Measurements from ENCODE around the gene TCL1B. TPM values are rescaled to one million over a fixed set of nuclear protein-coding genes. Genes with fewer than 3 reads are reported as not detected.
"Not testable (repeated sequence)": the region's sequence is repeated elsewhere in the genome, so short reads cannot be mapped to it uniquely, and the experiment has no call there.

TCL1B gene
- total and polyA plus RNA-seq, 2 donors (not counting 3 experiments of a cell fraction or from before 2014, with no cell fraction given): not detected

- no peaks in the 10 kb centered on the region for H3K9me1 ChIP-seq (replicated peaks; ENCODE audit: control insufficient read depth, extremely low read depth, insufficient read depth, low read length)
- TF ChIP-seq GATA2 (IDR thresholded peaks at IDR 0.05; ENCODE audit: insufficient read depth, insufficient read length, low read depth, low read length) (no peak), JUN (IDR thresholded peaks at IDR 0.05; ENCODE audit: borderline replicate concordance, insufficient read depth, insufficient read length, low read depth) (no peak), POLR2AphosphoS5 (IDR thresholded peaks at IDR 0.05; ENCODE audit: insufficient read depth, low read depth, low read length) (no peak), EZH2 (IDR thresholded peaks at IDR 0.05; ENCODE audit: borderline replicate concordance, low read depth, low read length, severe bottlenecking) (no peak), FOS (IDR thresholded peaks at IDR 0.05; ENCODE audit: borderline replicate concordance, insufficient read depth, low read length) (no peak), MYC (IDR thresholded peaks at IDR 0.05; ENCODE audit: low read depth, low read length) (no peak), CTCF (IDR thresholded peaks at IDR 0.05; ENCODE audit: extremely low read depth in 1 of 2, insufficient read depth in 1 of 2, low read depth in 1 of 2, low read length in 2 of 2) (no peak), POLR2A (IDR thresholded peaks at IDR 0.05; ENCODE audit: low read depth, low read length) (no peak), MAX (IDR thresholded peaks at IDR 0.05; ENCODE audit: insufficient read depth, insufficient read length) (no peak)
- H3K4me1 ChIP-seq (ENCODE audit: control insufficient read depth, extremely low read depth, insufficient read depth, low read length): no peaks in the 10 kb centered on the region
- DNase-seq (ENCODE audit: low read depth, low spot score) (no peak), FAIRE-seq (no peak)
- dilution Hi-C loops (cut with MboI; ENCODE audit: extremely low pct_ligation_motif_present, low sequenced_read_pairs) (no loop called here), intact Hi-C loops (cut with micrococcal nuclease) (no loop called here)
- H2AFZ ChIP-seq (ENCODE audit: low read depth, low read length): no peak overlapping the region
- ChIA-PET CTCF (no interaction called here), POLR2A (no interaction called here)
- no peak overlapping the region for H3K27ac ChIP-seq (ENCODE audit: insufficient read depth, low read depth, low read length)
- H3K9me3 ChIP-seq (replicated peaks; ENCODE audit: control insufficient read depth, insufficient read depth, low read length): no peaks in the 10 kb centered on the region
- no peaks in the 10 kb centered on the region for H3K79me2 ChIP-seq (ENCODE audit: control insufficient read depth, insufficient read depth, low read length)
- no peak overlapping the region for H3K9ac ChIP-seq (replicated peaks; ENCODE audit: extremely low read depth, insufficient read depth, low read length)
- H4K20me1 ChIP-seq (replicated peaks; ENCODE audit: control insufficient read depth, extremely low read depth, insufficient read depth, low read length): no peaks in the 10 kb centered on the region
- H3K27me3 ChIP-seq (ENCODE audit: control insufficient read depth in 2 of 2, insufficient read depth in 2 of 2, low read length in 2 of 2): no peaks in the 10 kb centered on the region
- BruUV-seq (replicated peaks): no TSS peak
- no peak overlapping the region for H3K4me2 ChIP-seq (ENCODE audit: insufficient read depth, low read length)
- H3K4me3 ChIP-seq (replicated peaks in 1 of 3; ENCODE audit: insufficient read depth in 1 of 3, low read depth in 1 of 3, low read length in 3 of 3): no peak overlapping the region
- H3K36me3 ChIP-seq (ENCODE audit: control insufficient read depth in 2 of 2, extremely low read depth in 1 of 2, insufficient read depth in 2 of 2, low read length in 2 of 2): no peaks in the 10 kb centered on the region
Observed at GRCh38 chr14:95664546-95664945, 21.7 kb upstream of the TCL1B start.

- FAIRE-seq; H3K79me2 ChIP-seq (ENCODE audit: control insufficient read depth, insufficient read depth, low read length); H3K9me1 ChIP-seq (replicated peaks; ENCODE audit: control insufficient read depth, extremely low read depth, insufficient read depth, low read length); H3K4me3 ChIP-seq (replicated peaks in 1 of 3; ENCODE audit: insufficient read depth in 1 of 3, low read depth in 1 of 3, low read length in 3 of 3); DNase-seq (ENCODE audit: low read depth, low spot score); BruUV-seq (replicated peaks); intact Hi-C loops (cut with micrococcal nuclease); H3K4me2 ChIP-seq (ENCODE audit: insufficient read depth, low read length); dilution Hi-C loops (cut with MboI; ENCODE audit: extremely low pct_ligation_motif_present, low sequenced_read_pairs); H3K36me3 ChIP-seq (ENCODE audit: control insufficient read depth in 2 of 2, extremely low read depth in 1 of 2, insufficient read depth in 2 of 2, low read length in 2 of 2); POLR2A ChIA-PET; H2AFZ ChIP-seq (ENCODE audit: low read depth, low read length); H3K27me3 ChIP-seq (ENCODE audit: control insufficient read depth in 2 of 2, insufficient read depth in 2 of 2, low read length in 2 of 2); H3K27ac ChIP-seq (ENCODE audit: insufficient read depth, low read depth, low read length); H3K9me3 ChIP-seq (replicated peaks; ENCODE audit: control insufficient read depth, insufficient read depth, low read length); H3K9ac ChIP-seq (replicated peaks; ENCODE audit: extremely low read depth, insufficient read depth, low read length); H3K4me1 ChIP-seq (ENCODE audit: control insufficient read depth, extremely low read depth, insufficient read depth, low read length); H4K20me1 ChIP-seq (replicated peaks; ENCODE audit: control insufficient read depth, extremely low read depth, insufficient read depth, low read length): not testable (repeated sequence)
- CTCF ChIA-PET: interaction anchor here (0.6 to 0.8 kb wide), 3 partner anchors 10 to 808 kb away, joined by 3 read pairs; no protein-coding TSS in a partner anchor
Observed at GRCh38 chr14:95665530-95665929, 20.7 kb upstream of the TCL1B start.

All from endothelial cell of umbilical vein (primary cell).